Activated B cell treated with CpG ODN at 0.5 μM for 24 hours (primary cell): ENCODE results near the gene CASZ1. TPM values are rescaled to one million over a fixed set of nuclear protein-coding genes. Genes with fewer than 3 reads are reported as not detected.

Experiments
- ATAC-seq: fragments of 200-7000 bp; cut with Tn5 transposase; one replicate; pipeline ENCODE4 v1.10.0; 2021; ENCODE audit warnings: low read depth, mild to moderate bottlenecking, moderate library complexity
- CTCF ChIA-PET: fragments of 350-600 bp; sonication (Branson Sonifier 250); formaldehyde crosslinking; loops from one replicate; lab custom pipeline; 2021; ENCODE audit warnings: antibody characterized with exemption; lab: Charles Lee
- POLR2A ChIA-PET: fragments of 350-600 bp; sonication (Branson Sonifier 250); formaldehyde crosslinking; loops from one replicate; lab custom pipeline; 2021; ENCODE audit warnings: antibody characterized with exemption; lab: Charles Lee
- DNase-seq: peaks from one replicate; pipeline ENCODE4 v3.0.0; 2022
- H3K27ac Mint-ChIP-seq: one replicate; pipeline ENCODE4 v1.8.0; 2020; ENCODE audit warnings: mixed read lengths
- H3K27me3 Mint-ChIP-seq: one replicate; pipeline ENCODE4 v1.8.0; 2021; ENCODE audit warnings: mixed read lengths
- H3K36me3 Mint-ChIP-seq: one replicate; pipeline ENCODE4 v1.8.0; 2021; ENCODE audit warnings: low read depth, mixed read lengths
- H3K4me1 Mint-ChIP-seq: one replicate; pipeline ENCODE4 v1.8.0; 2021; ENCODE audit warnings: mixed read lengths
- H3K4me3 Mint-ChIP-seq: one replicate; pipeline ENCODE4 v1.8.0; 2020; ENCODE audit warnings: mild to moderate bottlenecking, mixed read lengths
- H3K9me3 Mint-ChIP-seq: one replicate; pipeline ENCODE4 v1.8.0; 2020; ENCODE audit warnings: mixed read lengths
- CTCF ChIP-seq: fragments of 200-600 bp; IDR thresholded peaks from one replicate; pipeline ENCODE4 v1.8.0; 2022; ENCODE audit warnings: antibody characterized with exemption, mild to moderate bottlenecking
- intact Hi-C: fragments of 100-400 bp; cut with micrococcal nuclease; formaldehyde crosslinking; loops from one replicate; pipeline ENCODE4 v1.15.1; 2024
- total RNA-seq: library from RNA; stranded (reverse); gene quantifications from 2 replicates; pipeline ENCODE4 v1.2.3, GENCODE V29; 2022

Gene CASZ1
- total RNA-seq, 1 donor from 2014 or later, result 35.6 TPM

- ATAC-seq (no peak), DNase-seq (no peak)
- Mint-ChIP-seq H3K4me3 (no peak overlapping the region), H3K9me3 (no peaks in the 10 kb centered on the region), H3K36me3 (no peaks in the 10 kb centered on the region), H3K4me1 (no peaks in the 10 kb centered on the region), H3K27me3 (peaks cover 4% of the 10 kb centered on the region), H3K27ac (no peak overlapping the region)
- CTCF ChIA-PET, result no interaction called here
- POLR2A ChIA-PET, result no interaction called here
- TF ChIP-seq CTCF, result no peak
- intact Hi-C loops, result no loop called here
Observed at GRCh38 chr1:10741696-10742095, 54.8 kb downstream of the CASZ1 start.

GRCh38 chr1:10740123-10740522, 56.3 kb downstream of the CASZ1 start:
- Mint-ChIP-seq H3K4me3 (no peak overlapping the region), H3K9me3 (no peaks in the 10 kb centered on the region), H3K4me1 (no peaks in the 10 kb centered on the region), H3K27me3 (peaks cover 4% of the 10 kb centered on the region), H3K27ac (no peak overlapping the region), H3K36me3 (no peaks in the 10 kb centered on the region)
- ChIA-PET CTCF (no interaction called here), POLR2A (no interaction called here)
- DNase-seq, result no peak
- ATAC-seq, result no peak
- TF ChIP-seq CTCF, result no peak
- intact Hi-C loops, result no loop called here

- Mint-ChIP-seq H3K4me1 (no peaks in the 10 kb centered on the region), H3K27ac (no peak overlapping the region)
- CTCF ChIA-PET, result no interaction called here
Observed at GRCh38 chr1:10739589-10739988, 56.9 kb downstream of the CASZ1 start.

DNA sequence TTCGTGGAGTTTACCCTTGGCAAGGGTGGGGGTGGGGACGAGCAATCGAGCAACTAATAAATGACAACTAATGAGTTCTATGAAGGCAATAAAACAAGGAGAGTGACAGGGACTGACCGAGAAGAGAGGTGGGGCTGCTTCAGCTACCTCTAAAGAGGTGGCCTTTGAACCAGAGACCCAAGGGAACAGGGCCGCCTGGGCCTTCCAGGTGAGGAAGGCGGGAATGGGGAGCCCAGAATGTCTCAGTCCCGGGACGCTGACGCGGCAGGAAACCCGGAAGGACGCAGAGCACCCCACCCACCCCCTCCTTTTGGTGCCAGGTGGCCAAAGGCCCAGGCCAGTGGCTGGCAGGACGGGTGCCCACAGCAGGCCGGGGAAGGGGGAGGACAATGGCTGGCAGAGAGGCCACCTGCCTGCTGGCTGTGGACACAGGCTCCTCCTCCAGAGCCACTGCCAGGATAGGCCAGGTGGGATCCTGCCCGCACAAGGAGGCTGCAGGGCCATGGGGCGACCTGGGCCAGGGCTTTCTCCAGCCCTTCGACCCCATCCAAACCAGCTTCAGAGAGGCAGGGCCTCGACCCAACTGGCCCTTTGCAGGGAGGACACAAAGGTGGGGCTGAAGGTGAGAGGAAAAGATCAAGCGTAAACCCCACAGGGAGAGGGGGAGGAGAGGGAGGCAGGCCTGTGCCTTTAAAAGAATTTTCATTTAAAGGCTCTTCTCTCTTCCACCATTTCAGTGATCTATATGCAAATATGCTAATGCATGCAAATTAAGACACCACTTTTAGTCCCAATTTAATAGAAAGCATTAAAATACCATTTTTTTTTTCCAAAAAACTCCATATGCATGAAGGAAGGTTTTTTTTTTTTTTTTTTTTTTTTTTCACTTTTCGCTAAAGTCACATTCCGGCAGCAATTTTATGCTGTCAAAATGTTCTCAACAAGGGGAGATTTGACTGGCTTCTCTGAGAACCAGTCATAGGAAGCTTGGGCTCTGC, 58.1 kb downstream of the CASZ1 start:
- H3K4me3 Mint-ChIP-seq, result no peak overlapping the region
- H3K9me3 Mint-ChIP-seq, result no peaks in the 10 kb centered on the region
- DNase-seq (no peak), ATAC-seq (no peak)
- H3K4me1 Mint-ChIP-seq, result no peaks in the 10 kb centered on the region
- peaks cover 4% of the 10 kb centered on the region for H3K27me3 Mint-ChIP-seq
- no peak overlapping the region for H3K27ac Mint-ChIP-seq
- ChIA-PET POLR2A (no interaction called here), CTCF (no interaction called here)
- H3K36me3 Mint-ChIP-seq, result no peaks in the 10 kb centered on the region
- intact Hi-C loops, result no loop called here
- TF ChIP-seq CTCF, result no peak

More at GRCh38 chr1:10739589-10739988, 56.9 kb downstream of the CASZ1 start:
- peaks cover 4% of the 10 kb centered on the region for H3K27me3 Mint-ChIP-seq
- H3K9me3 Mint-ChIP-seq, result no peaks in the 10 kb centered on the region
- POLR2A ChIA-PET, result no interaction called here
- intact Hi-C loops, result no loop called here
- H3K4me3 Mint-ChIP-seq, result no peak overlapping the region
- ATAC-seq (no peak), DNase-seq (no peak)
- H3K36me3 Mint-ChIP-seq, result no peaks in the 10 kb centered on the region
- TF ChIP-seq CTCF, result no peak

DNA sequence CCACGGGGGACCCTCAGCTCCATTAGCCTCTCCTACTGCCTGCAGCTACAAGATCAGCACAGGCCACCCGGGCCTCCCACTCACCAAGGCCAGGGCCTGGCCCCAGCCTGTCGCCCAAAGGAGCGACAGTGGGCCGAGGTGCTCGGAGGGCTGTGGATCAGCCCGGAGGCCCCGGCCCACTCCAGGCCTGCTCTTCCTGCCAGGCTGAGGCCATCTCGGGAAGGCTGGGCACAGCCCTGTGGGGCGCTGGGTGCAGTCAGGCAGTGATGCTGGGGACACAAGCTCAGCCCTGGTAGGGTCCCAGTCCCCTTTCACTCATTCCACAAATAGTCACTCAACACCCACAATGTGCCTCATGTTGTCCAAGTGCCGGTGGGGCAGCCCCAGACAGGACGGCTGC, 58.8 kb downstream of the CASZ1 start:
- TF ChIP-seq CTCF, result no peak
- Mint-ChIP-seq H3K4me3 (no peak overlapping the region), H3K4me1 (no peaks in the 10 kb centered on the region), H3K27me3 (peaks cover 4% of the 10 kb centered on the region), H3K36me3 (no peaks in the 10 kb centered on the region), H3K27ac (no peak overlapping the region), H3K9me3 (no peaks in the 10 kb centered on the region)
- ChIA-PET CTCF (no interaction called here), POLR2A (no interaction called here)
- intact Hi-C loops, result no loop called here
- DNase-seq, result no peak
- ATAC-seq, result no peak
